RWPE2 (cell line): ENCODE measurements around the gene HERC3.

ENCODE experiments used
- ATAC-seq: fragments of 200-7000 bp; cut with Tn5 transposase; 3 replicates; pipeline ENCODE4 v1.9.1; 2021; ENCODE audit warnings: low read depth
- DNase-seq: peaks from one replicate; pipeline ENCODE4 v3.0.0-alpha.2; 2020; ENCODE audit warnings: low spot score
- H3K27ac ChIP-seq: fragments of 450-650 bp; 2 replicates; pipeline ENCODE4 v1.5.1; 2017; ENCODE audit warnings: mild to moderate bottlenecking; ENCODE audit not compliant: poor library complexity, severe bottlenecking
- H3K27me3 ChIP-seq: fragments of 250-450 bp; sonication (Bioruptor Pico); 2 replicates; pipeline ENCODE4 v1.5.1; 2021; ENCODE audit warnings: mild to moderate bottlenecking, moderate library complexity; ENCODE audit not compliant: insufficient read depth, poor library complexity, severe bottlenecking
- H3K36me3 ChIP-seq: fragments of 250-450 bp; sonication (Bioruptor Pico); 2 replicates; pipeline ENCODE4 v1.5.1; 2020; ENCODE audit warnings: low read depth, mild to moderate bottlenecking, moderate library complexity
- H3K4me1 ChIP-seq: fragments of 250-450 bp; sonication (Bioruptor Pico); 2 replicates; pipeline ENCODE4 v1.5.1; 2021; ENCODE audit warnings: mild to moderate bottlenecking, moderate library complexity; ENCODE audit not compliant: insufficient read depth, poor library complexity, severe bottlenecking
- H3K4me3 ChIP-seq: fragments of 250-450 bp; sonication (Bioruptor Pico); 2 replicates; pipeline ENCODE4 v1.5.1; 2021; ENCODE audit warnings: mild to moderate bottlenecking, moderate library complexity; ENCODE audit not compliant: severe bottlenecking
- H3K9me3 ChIP-seq: fragments of 250-450 bp; sonication (Bioruptor Pico); 2 replicates; pipeline ENCODE4 v1.5.1; 2021; ENCODE audit warnings: mild to moderate bottlenecking, moderate library complexity; ENCODE audit not compliant: severe bottlenecking
- TF ChIP-seq, protein P1 (sequence below): fragments of 450-650 bp; IDR thresholded peaks from one replicate; pipeline ENCODE4 v1.5.1; 2017; ENCODE audit warnings: mild to moderate bottlenecking, moderate library complexity; ENCODE audit not compliant: poor library complexity, severe bottlenecking

The HERC3 gene

DNA sequence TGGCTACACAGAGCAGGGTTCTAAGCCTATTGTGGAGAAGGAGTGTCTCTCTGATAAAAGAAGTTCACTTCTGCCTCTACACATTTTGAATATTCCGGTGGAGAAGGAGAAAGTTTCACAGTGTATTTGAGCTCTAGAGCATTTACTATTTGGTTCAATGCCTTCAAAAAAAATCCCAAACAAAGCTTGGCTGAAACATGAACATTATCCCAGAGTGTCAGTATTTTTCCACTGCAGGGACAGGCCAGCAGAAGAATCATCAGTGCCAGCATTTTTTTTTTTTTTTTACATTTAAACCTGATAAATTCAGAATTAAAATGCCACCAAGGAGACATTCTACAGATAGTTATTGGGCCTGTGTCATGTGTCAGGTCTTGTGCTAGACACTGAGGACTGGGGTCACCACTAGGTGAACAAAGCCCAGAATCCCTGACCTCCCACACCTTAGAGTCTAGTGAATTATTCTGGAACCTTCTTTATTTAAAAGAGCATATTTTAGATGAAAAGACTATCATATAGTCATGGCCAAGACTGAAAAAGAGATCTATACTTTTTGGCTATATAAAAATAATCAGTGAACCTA is 153.4 kb downstream of the HERC3 start:
- Histone ChIP-seq H3K9me3 (no peaks in the 10 kb centered on the region), H3K36me3 (no peaks in the 10 kb centered on the region), H3K4me3 (no peak overlapping the region), H3K4me1 (no peaks in the 10 kb centered on the region), H3K27me3 (no peaks in the 10 kb centered on the region), H3K27ac (no peak overlapping the region)
- TF ChIP-seq, protein P1, sequence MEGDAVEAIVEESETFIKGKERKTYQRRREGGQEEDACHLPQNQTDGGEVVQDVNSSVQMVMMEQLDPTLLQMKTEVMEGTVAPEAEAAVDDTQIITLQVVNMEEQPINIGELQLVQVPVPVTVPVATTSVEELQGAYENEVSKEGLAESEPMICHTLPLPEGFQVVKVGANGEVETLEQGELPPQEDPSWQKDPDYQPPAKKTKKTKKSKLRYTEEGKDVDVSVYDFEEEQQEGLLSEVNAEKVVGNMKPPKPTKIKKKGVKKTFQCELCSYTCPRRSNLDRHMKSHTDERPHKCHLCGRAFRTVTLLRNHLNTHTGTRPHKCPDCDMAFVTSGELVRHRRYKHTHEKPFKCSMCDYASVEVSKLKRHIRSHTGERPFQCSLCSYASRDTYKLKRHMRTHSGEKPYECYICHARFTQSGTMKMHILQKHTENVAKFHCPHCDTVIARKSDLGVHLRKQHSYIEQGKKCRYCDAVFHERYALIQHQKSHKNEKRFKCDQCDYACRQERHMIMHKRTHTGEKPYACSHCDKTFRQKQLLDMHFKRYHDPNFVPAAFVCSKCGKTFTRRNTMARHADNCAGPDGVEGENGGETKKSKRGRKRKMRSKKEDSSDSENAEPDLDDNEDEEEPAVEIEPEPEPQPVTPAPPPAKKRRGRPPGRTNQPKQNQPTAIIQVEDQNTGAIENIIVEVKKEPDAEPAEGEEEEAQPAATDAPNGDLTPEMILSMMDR: no peak
- no peak for DNase-seq
- ATAC-seq: no peak

DNA sequence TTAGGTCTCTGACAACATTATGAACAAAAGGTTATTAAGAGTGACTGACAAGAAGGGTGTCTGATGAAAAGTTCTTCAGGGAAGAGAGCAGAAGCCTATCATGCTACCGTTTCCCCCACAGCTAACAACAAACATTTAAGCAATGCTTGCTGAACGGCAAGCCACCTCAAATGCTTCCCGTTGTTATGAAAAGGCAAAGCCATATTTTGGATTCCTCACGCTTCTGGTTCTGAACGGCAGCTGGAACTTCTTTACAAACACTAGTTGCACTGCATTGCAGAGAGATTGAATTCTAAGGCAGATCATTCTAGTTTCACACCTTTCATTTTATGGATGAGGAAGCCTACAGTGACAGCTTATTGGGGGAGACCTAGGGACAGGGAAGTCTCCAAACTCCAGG is 153.9 kb downstream of the HERC3 start:
- Histone ChIP-seq H3K27ac (no peak overlapping the region), H3K36me3 (no peaks in the 10 kb centered on the region), H3K4me1 (peaks cover 3% of the 10 kb centered on the region), H3K4me3 (no peak overlapping the region), H3K27me3 (no peaks in the 10 kb centered on the region), H3K9me3 (no peaks in the 10 kb centered on the region)
- TF ChIP-seq, protein P1: no peak
- DNase-seq: no peak
- no peak for ATAC-seq

DNA sequence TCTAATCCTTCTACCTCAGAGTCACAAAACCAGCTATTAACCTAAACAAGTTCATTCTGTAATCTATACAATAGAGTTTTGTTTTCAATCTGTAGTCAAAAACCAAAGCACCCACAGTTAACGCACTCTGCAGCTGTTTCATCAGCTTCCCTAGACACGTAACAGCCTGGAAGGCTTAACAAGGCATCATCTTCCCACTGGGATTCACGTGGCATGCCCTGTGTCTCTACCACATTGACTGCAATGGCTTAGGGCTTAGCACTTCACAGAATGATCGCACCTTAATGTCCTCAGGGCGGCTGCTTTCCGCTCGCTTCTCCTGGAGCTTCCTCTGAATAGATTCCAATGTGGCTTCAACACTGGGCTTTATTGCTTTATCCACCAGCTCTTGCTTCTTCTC is 155.1 kb downstream of the HERC3 start:
- Histone ChIP-seq H3K9me3 (no peaks in the 10 kb centered on the region), H3K27ac (no peak overlapping the region), H3K4me1 (peaks cover 13% of the 10 kb centered on the region), H3K4me3 (no peak overlapping the region), H3K27me3 (no peaks in the 10 kb centered on the region), H3K36me3 (no peaks in the 10 kb centered on the region)
- TF ChIP-seq, protein P1: no peak
- no peak for ATAC-seq
- no peak for DNase-seq

DNA sequence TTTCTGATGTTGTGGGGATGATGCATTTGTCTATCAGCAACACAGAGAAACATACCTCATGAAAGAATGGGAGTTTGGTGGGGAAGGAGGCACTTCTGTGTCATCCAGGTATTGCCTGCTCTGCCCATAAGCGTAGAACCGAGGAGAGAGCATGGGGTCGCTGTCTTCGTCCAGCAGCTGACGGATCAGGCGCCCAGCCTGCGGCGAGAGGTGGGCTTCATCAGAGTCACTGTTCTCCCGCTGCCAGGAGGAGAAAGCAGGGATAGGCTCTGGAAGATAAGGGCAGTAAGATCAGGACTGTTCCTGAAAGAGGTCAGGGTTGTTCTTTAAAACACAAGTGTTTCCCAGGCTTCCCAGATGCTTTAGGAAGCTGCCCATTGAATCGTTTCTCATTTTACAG is 158.1 kb downstream of the HERC3 start:
- no peak for DNase-seq
- Histone ChIP-seq H3K4me1 (peaks cover 14% of the 10 kb centered on the region), H3K4me3 (no peak overlapping the region), H3K9me3 (no peaks in the 10 kb centered on the region), H3K27me3 (no peaks in the 10 kb centered on the region), H3K27ac (no peak overlapping the region), H3K36me3 (no peaks in the 10 kb centered on the region)
- no peak for ATAC-seq
- TF ChIP-seq, protein P1: no peak

DNA sequence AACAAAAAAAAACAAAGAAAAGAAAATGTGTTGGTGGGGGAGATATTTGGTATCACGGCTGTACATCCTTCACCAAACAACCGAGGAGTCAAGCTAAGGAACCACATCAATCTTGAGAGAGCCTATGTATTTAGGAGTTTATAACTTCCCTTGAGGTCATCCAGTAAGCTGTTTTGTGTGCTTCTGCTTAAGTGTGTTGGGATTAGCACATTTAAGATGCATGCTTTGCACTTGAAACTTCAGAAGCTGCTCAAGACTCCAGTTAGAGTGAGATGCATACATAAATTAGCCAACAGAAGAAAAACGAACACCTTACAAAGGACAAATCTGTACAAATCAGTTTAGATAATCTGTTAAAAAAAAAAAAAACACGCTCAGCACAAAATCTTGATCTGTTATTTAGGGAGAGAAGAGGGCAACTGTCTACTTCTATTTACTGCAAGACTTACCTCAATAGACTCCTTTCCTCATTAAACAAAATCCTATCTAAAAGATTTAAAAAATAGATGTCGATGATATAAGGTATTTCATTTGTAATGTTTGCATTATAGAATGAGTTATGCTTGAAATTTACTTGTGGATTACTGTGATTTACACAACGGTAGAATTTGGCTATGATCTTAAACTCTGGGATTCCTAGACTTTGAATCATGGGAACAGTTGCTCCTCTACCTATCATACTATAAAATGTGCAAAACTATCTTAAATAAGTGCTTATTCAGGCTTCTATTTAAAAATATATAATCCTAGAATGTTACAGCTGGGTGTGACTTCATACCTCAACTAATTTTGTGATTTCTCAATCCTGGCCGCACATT is 159.2 kb downstream of the HERC3 start:
- ATAC-seq (peak; percentile 88), DNase-seq (no peak)
- Histone ChIP-seq H3K4me1 (peaks cover 14% of the 10 kb centered on the region), H3K4me3 (no peak overlapping the region), H3K27ac (peak overlapping the region; percentile 37), H3K36me3 (no peaks in the 10 kb centered on the region), H3K27me3 (no peaks in the 10 kb centered on the region), H3K9me3 (no peaks in the 10 kb centered on the region)
- TF ChIP-seq, protein P1: no peak
